OCI-LY1 (cell line): ENCODE results near the gene VPS29.

Experiments
- H2AFZ ChIP-seq: fragments of 200-600 bp; sonication (generic), shearing (Covaris generic); 2 replicates; pipeline ENCODE4 v1.6.0; 2014; ENCODE audit warnings: antibody characterized with exemption, mild to moderate bottlenecking, low read length
- H3F3A ChIP-seq: fragments of 200-600 bp; sonication (generic), shearing (Covaris generic); 2 replicates; pipeline ENCODE4 v1.6.0; 2014; ENCODE audit warnings: mild to moderate bottlenecking, antibody characterized with exemption, low read length, moderate library complexity; ENCODE audit not compliant: insufficient read depth
- H3K27ac ChIP-seq: fragments of 200-600 bp; sonication (generic); 2 replicates; pipeline ENCODE4 v1.5.1; 2014; ENCODE audit warnings: low read length, mixed run types, mild to moderate bottlenecking, low read depth; ENCODE audit not compliant: poor library complexity, severe bottlenecking
- H3K27me3 ChIP-seq: fragments of 200-600 bp; sonication (generic); 2 replicates; pipeline ENCODE4 v1.6.0; 2014; ENCODE audit warnings: antibody characterized with exemption, mild to moderate bottlenecking, low read length, moderate library complexity; ENCODE audit not compliant: insufficient read depth
- H3K36me3 ChIP-seq: fragments of 200-600 bp; sonication (generic); 2 replicates; pipeline ENCODE4 v1.6.1; 2014; ENCODE audit warnings: mild to moderate bottlenecking, antibody characterized with exemption, low read length, moderate library complexity, mixed read lengths; ENCODE audit not compliant: insufficient read depth
- H3K4me1 ChIP-seq: fragments of 200-600 bp; sonication (generic); 2 replicates; pipeline ENCODE4 v1.5.1; 2014; ENCODE audit warnings: mild to moderate bottlenecking, low read length, moderate library complexity; ENCODE audit not compliant: insufficient read depth, severe bottlenecking
- H3K4me2 ChIP-seq: fragments of 200-600 bp; sonication (generic), shearing (Covaris generic); 2 replicates; pipeline ENCODE4 v1.6.1; 2014; ENCODE audit warnings: low read length
- H3K4me3 ChIP-seq: fragments of 200-600 bp; sonication (generic); 2 replicates; pipeline ENCODE4 v1.5.1; 2014; ENCODE audit warnings: low read length, low read depth, mild to moderate bottlenecking, mixed read lengths; ENCODE audit not compliant: poor library complexity, severe bottlenecking
- H3K79me2 ChIP-seq: fragments of 200-600 bp; shearing (Covaris generic); 2 replicates; pipeline ENCODE4 v1.6.1; 2016; ENCODE audit warnings: mixed run types, low read length, mixed read lengths; ENCODE audit not compliant: insufficient read depth
- H3K9ac ChIP-seq: fragments of 200-600 bp; sonication (generic), shearing (Covaris generic); 2 replicates; pipeline ENCODE4 v1.6.1; 2014; ENCODE audit warnings: mild to moderate bottlenecking, low read length, mixed read lengths
- H3K9me2 ChIP-seq: fragments of 200-600 bp; sonication (generic), shearing (Covaris generic); 2 replicates; pipeline ENCODE4 v1.6.1; 2014; ENCODE audit warnings: low read depth, mild to moderate bottlenecking, low read length, mixed read lengths
- H3K9me3 ChIP-seq: fragments of 200-600 bp; shearing (Covaris generic); 2 replicates; pipeline ENCODE4 v1.6.1; 2014; ENCODE audit warnings: low read length, mixed read lengths
- H4K20me1 ChIP-seq: fragments of 200-600 bp; sonication (generic), shearing (Covaris generic); 2 replicates; pipeline ENCODE4 v1.6.0; 2016; ENCODE audit warnings: mild to moderate bottlenecking, low read length; ENCODE audit not compliant: insufficient read depth
- EZH2 ChIP-seq: fragments of 200-600 bp; sonication (generic), shearing (Covaris generic); IDR thresholded peaks from 2 replicates; pipeline ENCODE4 v1.8.0; 2017; ENCODE audit warnings: borderline replicate concordance, mixed run types, mild to moderate bottlenecking, antibody characterized with exemption, low read length, moderate library complexity, mixed read lengths
- TF ChIP-seq, protein P1 (sequence below): fragments of 200-600 bp; sonication (generic), shearing (Covaris generic); IDR thresholded peaks from 2 replicates; pipeline ENCODE4 v1.5.1; 2017; ENCODE audit warnings: mild to moderate bottlenecking, antibody characterized with exemption, low read length, moderate library complexity, mixed read lengths

The VPS29 gene

DNA sequence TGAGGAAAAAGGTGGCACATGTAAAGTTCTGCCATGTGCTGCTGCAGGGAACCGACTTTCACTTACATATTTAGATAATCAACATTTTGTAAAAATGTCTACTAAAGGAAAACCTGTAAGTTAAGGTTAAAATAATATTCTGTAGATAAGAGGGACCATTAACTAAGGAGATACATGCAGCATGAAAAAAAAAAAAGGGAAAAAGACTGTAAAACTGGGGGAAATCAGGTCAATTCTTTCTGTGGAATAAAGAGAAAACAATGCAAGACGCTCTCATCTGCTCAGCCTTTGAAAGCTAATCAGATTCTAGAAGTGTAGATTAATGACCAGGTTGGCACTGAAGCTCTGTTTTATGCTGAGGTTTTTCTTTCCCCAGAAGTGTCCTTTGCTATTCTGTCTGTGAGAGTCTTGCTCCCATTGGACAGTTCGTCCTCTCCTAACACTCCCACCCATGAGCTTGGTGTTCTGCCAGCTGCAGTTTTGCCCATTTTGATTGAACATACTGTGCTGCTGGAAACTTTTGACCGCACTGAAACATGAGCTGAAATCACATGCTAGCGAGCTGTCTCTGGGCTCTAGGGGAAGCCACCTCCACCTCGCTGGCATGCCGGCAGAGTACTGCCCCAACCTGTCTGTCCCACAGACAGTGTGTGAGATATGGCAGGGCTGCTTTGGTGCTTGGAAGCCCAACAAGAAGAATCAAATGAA, 41.5 kb upstream of the VPS29 start:
- Histone ChIP-seq H3K9me3 (no peaks in the 10 kb centered on the region), H3K4me2 (no peak overlapping the region), H3F3A (no peaks in the 10 kb centered on the region), H3K9ac (no peak overlapping the region), H3K4me3 (no peak overlapping the region), H3K79me2 (0 out of 2 replicates have a peak, but pooled peaks cover 5% of the 10 kb centered on the region), H3K9me2 (no peaks in the 10 kb centered on the region), H3K27me3 (no peaks in the 10 kb centered on the region), H4K20me1 (no peaks in the 10 kb centered on the region), H3K27ac (no peak overlapping the region), H3K4me1 (no peaks in the 10 kb centered on the region), H3K36me3 (peaks cover 70% of the 10 kb centered on the region), H2AFZ (no peak overlapping the region)
- TF ChIP-seq, protein P1, sequence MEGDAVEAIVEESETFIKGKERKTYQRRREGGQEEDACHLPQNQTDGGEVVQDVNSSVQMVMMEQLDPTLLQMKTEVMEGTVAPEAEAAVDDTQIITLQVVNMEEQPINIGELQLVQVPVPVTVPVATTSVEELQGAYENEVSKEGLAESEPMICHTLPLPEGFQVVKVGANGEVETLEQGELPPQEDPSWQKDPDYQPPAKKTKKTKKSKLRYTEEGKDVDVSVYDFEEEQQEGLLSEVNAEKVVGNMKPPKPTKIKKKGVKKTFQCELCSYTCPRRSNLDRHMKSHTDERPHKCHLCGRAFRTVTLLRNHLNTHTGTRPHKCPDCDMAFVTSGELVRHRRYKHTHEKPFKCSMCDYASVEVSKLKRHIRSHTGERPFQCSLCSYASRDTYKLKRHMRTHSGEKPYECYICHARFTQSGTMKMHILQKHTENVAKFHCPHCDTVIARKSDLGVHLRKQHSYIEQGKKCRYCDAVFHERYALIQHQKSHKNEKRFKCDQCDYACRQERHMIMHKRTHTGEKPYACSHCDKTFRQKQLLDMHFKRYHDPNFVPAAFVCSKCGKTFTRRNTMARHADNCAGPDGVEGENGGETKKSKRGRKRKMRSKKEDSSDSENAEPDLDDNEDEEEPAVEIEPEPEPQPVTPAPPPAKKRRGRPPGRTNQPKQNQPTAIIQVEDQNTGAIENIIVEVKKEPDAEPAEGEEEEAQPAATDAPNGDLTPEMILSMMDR, result no peak
- TF ChIP-seq EZH2, result no peak

DNA sequence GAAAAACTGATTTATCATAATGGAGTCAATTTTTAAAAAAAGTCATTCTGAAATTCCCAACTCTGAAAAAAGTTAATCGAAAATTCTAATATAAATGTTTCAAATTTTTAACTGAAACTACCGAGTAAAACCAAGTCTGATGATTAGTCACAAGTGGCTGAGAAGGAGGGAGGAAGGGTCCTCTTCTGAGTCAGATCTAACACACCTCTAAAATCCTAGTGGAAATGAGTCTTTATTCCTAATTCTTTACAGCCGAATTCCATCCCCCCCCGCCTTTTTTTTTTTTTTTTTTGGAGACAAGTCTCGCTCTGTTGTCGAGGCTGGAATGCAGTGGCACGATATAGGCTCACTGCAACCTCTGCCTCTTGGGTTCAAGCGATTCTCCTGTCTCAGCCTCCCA, 38.1 kb upstream of the VPS29 start:
- H3K27ac ChIP-seq, result no peak overlapping the region
- no peaks in the 10 kb centered on the region for H4K20me1 ChIP-seq
- H3F3A ChIP-seq, result no peaks in the 10 kb centered on the region
- H3K9ac ChIP-seq, result no peak overlapping the region
- no peaks in the 10 kb centered on the region for H3K9me2 ChIP-seq
- no peak overlapping the region for H3K4me3 ChIP-seq
- H3K36me3 ChIP-seq, result peaks cover 70% of the 10 kb centered on the region
- H3K4me1 ChIP-seq, result no peaks in the 10 kb centered on the region
- TF ChIP-seq, protein P1, result no peak
- TF ChIP-seq EZH2, result no peak
- H3K27me3 ChIP-seq, result no peaks in the 10 kb centered on the region
- H3K4me2 ChIP-seq, result no peak overlapping the region
- H3K79me2 ChIP-seq, result no peaks in the 10 kb centered on the region
- H3K9me3 ChIP-seq, result no peaks in the 10 kb centered on the region
- no peak overlapping the region for H2AFZ ChIP-seq

DNA sequence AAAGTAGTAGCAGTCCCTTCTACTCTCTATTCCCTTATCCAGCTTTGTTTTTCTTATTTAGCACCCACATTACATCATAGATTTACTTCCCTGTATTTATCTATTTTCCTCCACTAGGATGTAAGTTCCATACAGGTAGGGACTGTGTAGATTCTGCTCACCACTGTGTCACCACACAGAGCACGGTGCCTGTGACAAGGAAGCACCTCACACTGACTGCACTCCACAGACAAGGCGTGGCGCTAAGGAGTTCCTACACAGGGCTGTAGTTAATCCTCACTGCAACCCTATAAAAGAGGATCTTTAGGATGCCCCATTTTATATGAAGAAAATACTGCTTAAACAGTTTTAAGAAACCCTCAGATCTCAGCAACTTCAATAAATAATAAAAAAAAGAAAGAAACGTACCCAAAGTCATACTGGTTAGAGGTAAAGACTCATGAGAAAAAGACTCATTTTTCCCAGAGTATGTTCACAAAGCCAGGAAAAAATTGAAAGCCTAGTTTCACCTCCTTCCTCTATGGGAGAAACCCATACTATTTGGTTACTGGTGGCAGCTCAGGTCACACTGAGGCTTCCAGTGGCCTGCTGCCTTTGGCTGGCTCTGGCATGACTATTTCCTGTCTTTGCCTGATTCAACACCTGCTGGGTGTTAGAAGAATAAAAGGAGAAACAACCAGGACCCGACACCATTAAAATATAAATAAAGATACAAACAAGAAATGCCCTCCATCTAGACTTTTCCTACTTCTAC, 37.1 kb upstream of the VPS29 start:
- Histone ChIP-seq H2AFZ (no peak overlapping the region), H3K4me1 (no peaks in the 10 kb centered on the region), H3K4me2 (no peak overlapping the region), H3K9ac (no peak overlapping the region), H3K9me3 (no peaks in the 10 kb centered on the region), H3F3A (no peaks in the 10 kb centered on the region), H3K27ac (no peak overlapping the region), H3K9me2 (no peaks in the 10 kb centered on the region), H4K20me1 (no peaks in the 10 kb centered on the region), H3K27me3 (no peaks in the 10 kb centered on the region), H3K4me3 (no peak overlapping the region), H3K36me3 (peaks cover 74% of the 10 kb centered on the region), H3K79me2 (no peaks in the 10 kb centered on the region)
- no peak for TF ChIP-seq EZH2
- TF ChIP-seq, protein P1, result no peak
